HCT116 (cell line): ENCODE measurements around the gene TOPORS.

Source experiments
- CBX3 ChIP-seq: IDR thresholded peaks from 2 replicates; pipeline ENCODE4 v1.6.1; 2012; ENCODE audit warnings: low read depth
- CEBPB ChIP-seq: IDR thresholded peaks from 2 replicates; pipeline ENCODE4 v1.6.1; 2012; ENCODE audit warnings: low read depth
- CTCF ChIP-seq, 3 experiments: fragments of 200-600 bp in 1 of 3; sonication (generic) in 1 of 3; IDR thresholded peaks in 2 of 3; conservative IDR thresholded peaks in 1 of 3; 2 replicates each; pipeline ENCODE4 v1.5.1; 2012 to 2017; ENCODE audit warnings: low read depth in 2 of 3, low read length in 2 of 3, antibody characterized with exemption in 1 of 3, borderline replicate concordance in 1 of 3, control low read depth in 1 of 3, mild to moderate bottlenecking in 1 of 3, mixed read lengths in 1 of 3, mixed run types in 1 of 3, moderate library complexity in 1 of 3; ENCODE audit not compliant: insufficient read depth in 1 of 3
- EZH2 ChIP-seq: fragments of 200-600 bp; sonication (generic); IDR thresholded peaks from 2 replicates; pipeline ENCODE4 v1.6.1; 2017; ENCODE audit warnings: antibody characterized with exemption, mixed run types
- JUND ChIP-seq: IDR thresholded peaks from 2 replicates; pipeline ENCODE4 v1.6.1; 2012
- POLR2A ChIP-seq: IDR thresholded peaks from 2 replicates; pipeline ENCODE4 v1.7.0; 2011; ENCODE audit warnings: borderline replicate concordance; ENCODE audit not compliant: insufficient read depth, insufficient read length; ENCODE audit errors: extremely low read depth
- RAD21 ChIP-seq: IDR thresholded peaks from 2 replicates; pipeline ENCODE4 v1.6.1; 2012; ENCODE audit warnings: low read depth, mild to moderate bottlenecking
- ZBTB33 ChIP-seq: IDR thresholded peaks from 2 replicates; pipeline ENCODE4 v1.6.1; 2011; ENCODE audit warnings: mild to moderate bottlenecking, low read length, moderate library complexity; ENCODE audit not compliant: insufficient replicate concordance; ENCODE audit errors: extremely low read depth
- ZNF274 ChIP-seq: fragments of 200-500 bp; sonication (Bioruptor generic); IDR thresholded peaks from 2 replicates; pipeline ENCODE4 v1.6.1; 2014; ENCODE audit warnings: mild to moderate bottlenecking, low read depth, low read length, inconsistent platforms
- TF ChIP-seq, protein P1 (sequence below): IDR thresholded peaks from 2 replicates; pipeline ENCODE4 v1.6.1; 2012; ENCODE audit warnings: low read depth

- no peak for TF ChIP-seq CTCF (IDR thresholded peaks at IDR 0.05 in 2 of 3, conservative IDR thresholded peaks at IDR 0.05 in 1 of 3; ENCODE audit: borderline replicate concordance in 1 of 3, insufficient read depth in 1 of 3, low read depth in 2 of 3, low read length in 2 of 3)
- no peak for TF ChIP-seq POLR2A
- no peak for TF ChIP-seq ZNF274
- TF ChIP-seq CEBPB, result no peak
- no peak for TF ChIP-seq JUND
- TF ChIP-seq, protein P1, sequence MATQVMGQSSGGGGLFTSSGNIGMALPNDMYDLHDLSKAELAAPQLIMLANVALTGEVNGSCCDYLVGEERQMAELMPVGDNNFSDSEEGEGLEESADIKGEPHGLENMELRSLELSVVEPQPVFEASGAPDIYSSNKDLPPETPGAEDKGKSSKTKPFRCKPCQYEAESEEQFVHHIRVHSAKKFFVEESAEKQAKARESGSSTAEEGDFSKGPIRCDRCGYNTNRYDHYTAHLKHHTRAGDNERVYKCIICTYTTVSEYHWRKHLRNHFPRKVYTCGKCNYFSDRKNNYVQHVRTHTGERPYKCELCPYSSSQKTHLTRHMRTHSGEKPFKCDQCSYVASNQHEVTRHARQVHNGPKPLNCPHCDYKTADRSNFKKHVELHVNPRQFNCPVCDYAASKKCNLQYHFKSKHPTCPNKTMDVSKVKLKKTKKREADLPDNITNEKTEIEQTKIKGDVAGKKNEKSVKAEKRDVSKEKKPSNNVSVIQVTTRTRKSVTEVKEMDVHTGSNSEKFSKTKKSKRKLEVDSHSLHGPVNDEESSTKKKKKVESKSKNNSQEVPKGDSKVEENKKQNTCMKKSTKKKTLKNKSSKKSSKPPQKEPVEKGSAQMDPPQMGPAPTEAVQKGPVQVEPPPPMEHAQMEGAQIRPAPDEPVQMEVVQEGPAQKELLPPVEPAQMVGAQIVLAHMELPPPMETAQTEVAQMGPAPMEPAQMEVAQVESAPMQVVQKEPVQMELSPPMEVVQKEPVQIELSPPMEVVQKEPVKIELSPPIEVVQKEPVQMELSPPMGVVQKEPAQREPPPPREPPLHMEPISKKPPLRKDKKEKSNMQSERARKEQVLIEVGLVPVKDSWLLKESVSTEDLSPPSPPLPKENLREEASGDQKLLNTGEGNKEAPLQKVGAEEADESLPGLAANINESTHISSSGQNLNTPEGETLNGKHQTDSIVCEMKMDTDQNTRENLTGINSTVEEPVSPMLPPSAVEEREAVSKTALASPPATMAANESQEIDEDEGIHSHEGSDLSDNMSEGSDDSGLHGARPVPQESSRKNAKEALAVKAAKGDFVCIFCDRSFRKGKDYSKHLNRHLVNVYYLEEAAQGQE, result no peak
- TF ChIP-seq CBX3, result no peak
- no peak for TF ChIP-seq RAD21
- TF ChIP-seq EZH2, result no peak
- TF ChIP-seq ZBTB33, result no peak
These were observed 38.5 kb upstream of the TOPORS start for GRCh38 chr9:32590898-32591297.
